H1 (cell line): Measurements from ENCODE around the gene RNMT. TPM values are rescaled to one million over a fixed set of nuclear protein-coding genes. Genes with fewer than 3 reads are reported as not detected.

Source experiments
- CTCF ChIA-PET: fragments of 300-600 bp; sonication (Branson Sonifier 250); formaldehyde crosslinking; loops from one replicate; lab custom pipeline; 2021; ENCODE audit not compliant: partially characterized antibody; lab: Charles Lee
- POLR2A ChIA-PET: fragments of 300-600 bp; sonication (Branson Sonifier 250); formaldehyde crosslinking; loops from one replicate; lab custom pipeline; 2021; ENCODE audit warnings: inconsistent platforms; ENCODE audit not compliant: partially characterized antibody; lab: Charles Lee
- DNase-seq, 2 experiments: peaks; one replicate each; pipeline versions ENCODE4 v3.0.0 to v3.0.0-alpha.2; 2010 to 2022; ENCODE audit warnings: low spot score in 2 of 2, low read depth in 1 of 2, mixed read lengths in 1 of 2
- FAIRE-seq: peaks from 2 replicates; lab custom pipeline; 2011; peaks lifted over from hg19 to GRCh38; lab: Jason Lieb, UNC
- H2AFZ ChIP-seq: 2 replicates; pipeline ENCODE4 v1.8.1; 2012; ENCODE audit warnings: low read length, inconsistent platforms
- H2AK5ac ChIP-seq: 2 replicates; pipeline ENCODE4 v1.6.1; 2013; ENCODE audit warnings: low read depth, low read length
- H2BK120ac ChIP-seq: replicated peaks from 2 replicates; pipeline ENCODE3; 2013; ENCODE audit warnings: low read depth, low read length, inconsistent platforms
- H2BK12ac ChIP-seq: 2 replicates; pipeline ENCODE4 v1.6.1; 2013; ENCODE audit warnings: low read depth, low read length
- H2BK15ac ChIP-seq: 2 replicates; pipeline ENCODE4 v1.6.1; 2013; ENCODE audit warnings: low read length
- H2BK20ac ChIP-seq: 2 replicates; pipeline ENCODE4 v1.6.1; 2013; ENCODE audit warnings: low read length
- H2BK5ac ChIP-seq: 2 replicates; pipeline ENCODE4 v1.6.1; 2013; ENCODE audit warnings: low read depth, low read length
- H3K14ac ChIP-seq: 2 replicates; pipeline ENCODE4 v1.6.1; 2013; ENCODE audit warnings: inconsistent platforms; ENCODE audit not compliant: insufficient read length
- H3K18ac ChIP-seq: 2 replicates; pipeline ENCODE4 v1.6.1; 2013; ENCODE audit warnings: low read length; ENCODE audit errors: extremely low read depth
- H3K23ac ChIP-seq: 2 replicates; pipeline ENCODE4 v1.6.1; 2013; ENCODE audit warnings: inconsistent platforms; ENCODE audit not compliant: insufficient read length
- H3K23me2 ChIP-seq: 2 replicates; pipeline ENCODE4 v1.6.1; 2013; ENCODE audit warnings: low read depth, low read length
- H3K27ac ChIP-seq: 2 replicates; pipeline ENCODE4 v1.6.1; 2011; ENCODE audit warnings: low read depth, low read length, inconsistent platforms
- H3K27me3 ChIP-seq, 4 experiments: replicated peaks in 1 of 4; 1 replicate in 1 of 4; 2 replicates in 3 of 4; pipeline versions ENCODE4 v1.6.1 to v1.8.1; 2011 to 2013; ENCODE audit warnings: low read length in 3 of 4, mild to moderate bottlenecking in 3 of 4, inconsistent platforms in 2 of 4, mixed read lengths in 2 of 4, moderate library complexity in 1 of 4; ENCODE audit not compliant: control insufficient read depth in 3 of 4, insufficient read depth in 3 of 4; ENCODE audit errors: extremely low read depth in 1 of 4
- H3K36me3 ChIP-seq, 4 experiments: 2 replicates each; pipeline versions ENCODE4 v1.6.1 to v1.8.1; 2011 to 2013; ENCODE audit warnings: mild to moderate bottlenecking in 4 of 4, low read length in 3 of 4, moderate library complexity in 2 of 4, control low read depth in 1 of 4, inconsistent platforms in 1 of 4; ENCODE audit not compliant: insufficient read depth in 4 of 4, control insufficient read depth in 2 of 4
- H3K4ac ChIP-seq: replicated peaks from 2 replicates; pipeline ENCODE3; 2013; ENCODE audit warnings: low read length, low read depth, mixed read lengths, inconsistent platforms; ENCODE audit not compliant: insufficient read length
- H3K4me1 ChIP-seq, 4 experiments: replicated peaks in 1 of 4; 1 replicate in 1 of 4; 2 replicates in 3 of 4; pipeline versions ENCODE4 v1.6.1 to v1.8.1; 2011 to 2013; ENCODE audit warnings: low read length in 3 of 4, inconsistent platforms in 2 of 4, mixed read lengths in 1 of 4; ENCODE audit not compliant: insufficient read depth in 4 of 4, control insufficient read depth in 3 of 4
- H3K4me2 ChIP-seq, 2 experiments: 2 replicates each; pipeline versions ENCODE4 v1.6.1 to v1.8.1; 2011 to 2013; ENCODE audit warnings: low read depth in 2 of 2, low read length in 2 of 2, control low read depth in 1 of 2, inconsistent platforms in 1 of 2, mild to moderate bottlenecking in 1 of 2; ENCODE audit not compliant: insufficient read depth in 1 of 2
- H3K4me3 ChIP-seq, 4 experiments: fragments of 200-600, 300-600 bp in 1 of 4; sonication (generic), shearing (Covaris generic), sonication (Bioruptor Twin) in 1 of 4; 2 replicates each; pipeline versions ENCODE4 v1.5.1 to v1.8.1; 2011 to 2016; ENCODE audit warnings: low read length in 4 of 4, low read depth in 3 of 4, control low read depth in 2 of 4, inconsistent platforms in 2 of 4, mild to moderate bottlenecking in 2 of 4, mixed read lengths in 1 of 4, moderate library complexity in 1 of 4; ENCODE audit not compliant: insufficient read depth in 2 of 4; ENCODE audit errors: extremely low read depth in 1 of 4
- H3K56ac ChIP-seq: replicated peaks from 2 replicates; pipeline ENCODE3; 2013; ENCODE audit warnings: low read depth, mild to moderate bottlenecking, mixed read lengths, low read length, inconsistent platforms; ENCODE audit not compliant: insufficient read length
- H3K79me1 ChIP-seq: 2 replicates; pipeline ENCODE4 v1.6.1; 2013; ENCODE audit warnings: low read depth, low read length, control low read depth
- H3K79me2 ChIP-seq, 2 experiments: 2 replicates each; pipeline versions ENCODE4 v1.6.1 to v1.8.1; 2012 to 2013; ENCODE audit warnings: low read length in 2 of 2, mild to moderate bottlenecking in 2 of 2, inconsistent platforms in 1 of 2; ENCODE audit not compliant: insufficient read depth in 2 of 2, control insufficient read depth in 1 of 2
- H3K9ac ChIP-seq, 4 experiments: replicated peaks in 1 of 4; 1 replicate in 1 of 4; 2 replicates in 3 of 4; pipeline versions ENCODE4 v1.6.1 to v1.8.1; 2011 to 2013; ENCODE audit warnings: low read depth in 3 of 4, low read length in 3 of 4, control low read depth in 2 of 4, mild to moderate bottlenecking in 2 of 4, moderate library complexity in 2 of 4, inconsistent platforms in 1 of 4; ENCODE audit errors: extremely low read depth in 1 of 4
- H3K9me3 ChIP-seq, 2 experiments: 2 replicates each; pipeline versions ENCODE4 v1.6.1 to v1.8.1; 2012 to 2013; ENCODE audit warnings: mild to moderate bottlenecking in 2 of 2, moderate library complexity in 2 of 2, control low read depth in 1 of 2, inconsistent platforms in 1 of 2, low read depth in 1 of 2, low read length in 1 of 2, mixed read lengths in 1 of 2; ENCODE audit not compliant: insufficient read depth in 2 of 2
- H4K20me1 ChIP-seq, 2 experiments: replicated peaks in 1 of 2; 2 replicates each; pipeline versions ENCODE3 to v1.8.1; 2011 to 2013; ENCODE audit warnings: inconsistent platforms in 2 of 2, low read length in 2 of 2, mild to moderate bottlenecking in 1 of 2; ENCODE audit not compliant: insufficient read depth in 2 of 2, control insufficient read depth in 1 of 2
- H4K5ac ChIP-seq: 2 replicates; pipeline ENCODE4 v1.6.1; 2013; ENCODE audit warnings: low read length, low read depth, mixed read lengths, inconsistent platforms; ENCODE audit not compliant: insufficient read length
- H4K8ac ChIP-seq: 2 replicates; pipeline ENCODE4 v1.8.0; 2013; ENCODE audit warnings: mild to moderate bottlenecking, moderate library complexity, low read length, inconsistent platforms; ENCODE audit not compliant: insufficient read depth; ENCODE audit errors: extremely low read depth
- H4K91ac ChIP-seq: replicated peaks from 2 replicates; pipeline ENCODE3; 2013; ENCODE audit warnings: low read length, mixed read lengths, inconsistent platforms; ENCODE audit not compliant: insufficient read length
- BACH1 ChIP-seq: IDR thresholded peaks from 2 replicates; pipeline ENCODE4 v1.6.1; 2012; ENCODE audit warnings: low read length, improper control_type of control experiment
- HDAC2 ChIP-seq, 2 experiments: fragments of 300-600 bp in 1 of 2; sonication (generic) in 1 of 2; IDR thresholded peaks; 2 replicates each; pipeline ENCODE4 v1.6.1; 2011 to 2012; ENCODE audit warnings: low read depth in 2 of 2, low read length in 2 of 2, mild to moderate bottlenecking in 2 of 2, moderate library complexity in 2 of 2, borderline replicate concordance in 1 of 2, inconsistent platforms in 1 of 2
- MAX ChIP-seq: IDR thresholded peaks from 2 replicates; pipeline ENCODE4 v1.6.1; 2012; ENCODE audit warnings: inconsistent platforms
- POLR2A ChIP-seq, 2 experiments: IDR thresholded peaks; 1 replicate in 1 of 2; 2 replicates in 1 of 2; pipeline ENCODE4 v1.6.1; 2011; ENCODE audit warnings: low read depth in 2 of 2, low read length in 2 of 2, mild to moderate bottlenecking in 2 of 2; ENCODE audit errors: control extremely low read depth in 1 of 2
- SUZ12 ChIP-seq: fragments of 200-600 bp; sonication (generic); IDR thresholded peaks from 2 replicates; pipeline ENCODE4 v1.6.1; 2012; ENCODE audit warnings: mild to moderate bottlenecking, inconsistent platforms, low read length, moderate library complexity, mixed read lengths
- TAF1 ChIP-seq: IDR thresholded peaks from 2 replicates; pipeline ENCODE4 v1.6.1; 2011; ENCODE audit warnings: mild to moderate bottlenecking, low read depth, low read length
- USF2 ChIP-seq: IDR thresholded peaks from 2 replicates; pipeline ENCODE4 v1.6.1; 2011; ENCODE audit warnings: low read length, improper control_type of control experiment
- WGBS, 2 experiments: shearing (Covaris generic) in 1 of 2; methylation state at CpG; one replicate each; pipeline versions ENCODE4 v1.1.6 to v1.1.7; 2013 to 2015; ENCODE audit warnings: low lambda C conversion rate in 2 of 2, mixed read lengths in 2 of 2, inconsistent platforms in 1 of 2, low coverage in 1 of 2, missing lambda C conversion rate in 1 of 2; ENCODE audit not compliant: insufficient replicate concordance in 2 of 2, insufficient coverage in 1 of 2, insufficient read length in 1 of 2; ENCODE audit errors: extremely low coverage in 1 of 2, missing lambda C conversion rate in 1 of 2; 5-methylcytosine and 5-hydroxymethylcytosine counted together
- long read RNA-seq, 2 experiments: library from RNA in 1 of 2; library from capped mRNA in 1 of 2; stranded (forward); transcript quantifications; one replicate each; pipeline ENCODE4 v2.0.0, GENCODE V29; 2021; ENCODE audit warnings: inconsistent platforms in 1 of 2
- polyA minus RNA-seq, 3 experiments: library from RNA; depleted of rRNA, polyadenylated mRNA; stranded (reverse); fragments of >200 nt; gene quantifications; 1 replicate in 2 of 3; 2 replicates in 1 of 3; pipeline ENCODE4 v1.2.3, GENCODE V29; 2011
- polyA plus RNA-seq, 7 experiments: library from polyadenylated mRNA; depleted of rRNA in 3 of 7; stranded (reverse) in 5 of 7; unstranded in 2 of 7; fragments of >200 nt in 5 of 7; fragments of 200-250 nt in 2 of 7; gene quantifications; 1 replicate in 5 of 7; 2 replicates in 1 of 7; 4 replicates in 1 of 7; pipeline versions ENCODE4 v1.2.1 to v1.2.3, GENCODE V29; 2011 to 2013; ENCODE audit warnings: missing spikeins in 2 of 7, mixed read lengths in 2 of 7
- total RNA-seq: library from RNA; stranded (reverse); fragmentation: NEBNext Ultra II Directional; extraction: Animal tissue kit (Norgen Biotek cat#: 25700); gene quantifications from 2 replicates; pipeline ENCODE4 v1.2.1, GENCODE V29; 2021

RNMT gene
- total RNA-seq = 59.6 and 63.5 TPM in 2 replicates
- polyA plus RNA-seq (2011; rRNA removed) = 16.9 and 25.3 TPM in 2 replicates
- 22.5 TPM for polyA plus RNA-seq (2011; cell fraction: cytosol; rRNA removed)
- polyA plus RNA-seq (2011; cell fraction: nucleus; rRNA removed) = 18.6 TPM
- polyA plus RNA-seq (2012, experiment 1 of 2) = 31.0 to 50.4 TPM (median 33.3 TPM) in 4 replicates
- 2.5 TPM for polyA plus RNA-seq (2012, experiment 2 of 2)
- 42.3 TPM for polyA plus RNA-seq (2013, experiment 1 of 2)
- 45.0 TPM for polyA plus RNA-seq (2013, experiment 2 of 2)
- 16.6 and 24.5 TPM in 2 replicates for polyA minus RNA-seq (2011; rRNA and poly(A)+ RNA removed)
- 14.2 TPM for polyA minus RNA-seq (2011; cell fraction: cytosol; rRNA and poly(A)+ RNA removed)
- 16.2 TPM for polyA minus RNA-seq (2011; cell fraction: nucleus; rRNA and poly(A)+ RNA removed)
- long read RNA-seq, experiment 1, full-length matches to known transcripts = 2 of 43 reads
- long read RNA-seq, experiment 1, partial matches to known transcripts = 6 of 43 reads
- long read RNA-seq, experiment 1, other reads (novel, unspliced or antisense) = 35 of 43 reads
- long read RNA-seq, experiment 2, full-length matches to known transcripts = 4 of 10 reads
- long read RNA-seq, experiment 2, partial matches to known transcripts = 6 of 10 reads
- long read RNA-seq, experiment 2, other reads (novel, unspliced or antisense) = 0 of 10 reads

- H3K36me3 ChIP-seq = no peaks in the 10 kb centered on the region
- WGBS, 2 experiments = 2% methylated on average over 63 of the region's 76 CpGs; no CpG with 5 or more reads in 1 of the 2 experiments
- H3K79me1 ChIP-seq = peaks cover 9% of the 10 kb centered on the region
- no peak within 1 kb of the TSS for H2AK5ac ChIP-seq
- peak within 1 kb of the TSS; percentile 71 for H2BK5ac ChIP-seq
- no peaks in the 10 kb centered on the region for H3K9me3 ChIP-seq
- H3K23me2 ChIP-seq = peaks cover 6% of the 10 kb centered on the region; the same call in 1 of the 2 replicates
- H4K20me1 ChIP-seq = peaks cover 1 to 4% of the 10 kb centered on the region in 2 experiments
- DNase-seq (peak; percentile 80 to 89), FAIRE-seq (no peak)
- H3K4me2 ChIP-seq = peak within 1 kb of the TSS; percentile 70 to 97
- peak within 1 kb of the TSS; percentile 75 to 86 (median 78) for H3K9ac ChIP-seq
- CTCF ChIA-PET = interaction anchor here (1.2 to 1.3 kb wide), 2 partner anchors 54 to 86 kb away, joined by 3 to 5 read pairs; no protein-coding TSS in a partner anchor
- no peak within 1 kb of the TSS for H3K23ac ChIP-seq
- peak within 1 kb of the TSS; percentile 96 for H4K91ac ChIP-seq
- peak within 1 kb of the TSS; percentile 76 to 97 (median 95) for H3K4me3 ChIP-seq
- H2BK15ac ChIP-seq = no peak within 1 kb of the TSS
- no peak within 1 kb of the TSS for H2BK120ac ChIP-seq
- no peak within 1 kb of the TSS for H3K4ac ChIP-seq
- peaks cover 7 to 91% of the 10 kb centered on the region in 2 experiments for H3K79me2 ChIP-seq
- peak within 1 kb of the TSS; percentile 82; the same call in 1 of the 2 replicates for H3K27ac ChIP-seq
- POLR2A ChIA-PET = interaction anchor here (0.7 to 2.8 kb wide), 13 partner anchors 10 to 353 kb away, joined by 3 to 16 read pairs (median 3); no protein-coding TSS in a partner anchor
- H3K27me3 ChIP-seq = no peaks in the 10 kb centered on the region
- H3K4me1 ChIP-seq = peaks cover 0 to 5% (median 3%) of the 10 kb centered on the region in 4 experiments; a peak in 3 of 7 replicates
- peak within 1 kb of the TSS; percentile 86 for H2AFZ ChIP-seq
- H3K56ac ChIP-seq = peak within 1 kb of the TSS; percentile 90
- H4K8ac ChIP-seq = peak within 1 kb of the TSS; percentile 97
- no peak within 1 kb of the TSS for H3K14ac ChIP-seq
- H2BK20ac ChIP-seq = no peak within 1 kb of the TSS
- H4K5ac ChIP-seq = peak within 1 kb of the TSS; percentile 87
- no peak within 1 kb of the TSS for H2BK12ac ChIP-seq
- H3K18ac ChIP-seq = peak within 1 kb of the TSS; percentile 72; the same call in 1 of the 2 replicates
- TF ChIP-seq HDAC2 (IDR thresholded peaks at IDR 0.05; ENCODE audit: borderline replicate concordance in 1 of 2, low read depth in 2 of 2, low read length in 2 of 2) (peak; percentile 7 to 95; a peak in 2 of 4 replicates), TAF1 (peak; percentile 75), MAX (peak; percentile 97), SUZ12 (no peak; the same call in 1 of the 2 replicates), USF2 (peak; percentile 96), POLR2A (IDR thresholded peaks at IDR 0.05; ENCODE audit: control extremely low read depth in 1 of 2, low read depth in 2 of 2, low read length in 2 of 2) (peak in 1 of 2 experiments; percentile 56; a peak in 1 of 3 replicates), BACH1 (peak; percentile 87)
These were observed at the start of gene RNMT, which contains the start of gene FAM210A for GRCh38 chr18:13726232-13726971. Gene RNMT (plus strand): TSS chr18:13726673. CDS start chr18:13731518, 4,845 bp downstream. Gene FAM210A (minus strand): TSS chr18:13726558. CDS start chr18:13682077, 44,481 bp downstream.
